Ammon's horn (tissue), 1 donor: ENCODE data around the gene VPS26B.
"Not testable (repeated sequence)": the region's sequence is repeated elsewhere in the genome, so short reads cannot be mapped to it uniquely, and the experiment has no call there.

Experiments
- DNase-seq: peaks from one replicate; pipeline ENCODE4 v3.0.0-alpha.2; 2016; ENCODE audit warnings: low spot score

The VPS26B gene

DNA sequence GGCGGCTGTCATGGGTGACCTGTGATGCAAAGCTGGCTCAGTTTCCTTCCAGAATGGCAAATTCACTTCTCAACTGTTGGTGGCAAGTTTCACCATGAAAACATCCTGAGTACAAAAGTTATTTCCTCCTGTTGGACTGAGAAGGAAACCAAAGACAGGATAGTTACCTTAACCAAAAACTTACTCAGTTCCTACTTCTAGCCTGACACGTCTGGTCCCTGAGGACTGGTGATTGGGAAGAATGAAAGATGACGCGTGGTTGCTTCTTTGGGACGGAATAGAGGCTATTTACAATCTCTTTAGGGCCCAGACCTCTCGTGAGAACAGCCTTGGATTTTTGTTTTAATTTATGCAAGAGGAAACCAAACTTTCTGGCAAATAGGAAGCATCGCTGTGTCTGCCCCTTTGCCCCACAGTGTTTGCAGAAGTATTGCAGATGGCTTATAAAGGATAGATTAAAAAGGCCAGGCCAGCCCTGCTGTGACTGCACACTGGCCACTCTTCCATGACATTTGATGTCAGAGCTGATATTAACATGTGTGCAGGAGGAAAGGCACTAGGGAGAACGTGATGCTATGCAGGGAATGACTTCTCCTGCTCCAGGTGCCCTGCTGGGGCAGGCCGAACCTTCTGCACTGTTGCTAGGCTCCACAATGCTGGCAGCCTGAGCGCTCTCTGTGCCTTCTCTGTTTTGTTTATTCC, 7.6 kb downstream of the VPS26B start:
- DNase-seq: no peak

GRCh38 chr11:134233729-134234179, 9.3 kb downstream of the VPS26B start:
- no peak for DNase-seq

DNA sequence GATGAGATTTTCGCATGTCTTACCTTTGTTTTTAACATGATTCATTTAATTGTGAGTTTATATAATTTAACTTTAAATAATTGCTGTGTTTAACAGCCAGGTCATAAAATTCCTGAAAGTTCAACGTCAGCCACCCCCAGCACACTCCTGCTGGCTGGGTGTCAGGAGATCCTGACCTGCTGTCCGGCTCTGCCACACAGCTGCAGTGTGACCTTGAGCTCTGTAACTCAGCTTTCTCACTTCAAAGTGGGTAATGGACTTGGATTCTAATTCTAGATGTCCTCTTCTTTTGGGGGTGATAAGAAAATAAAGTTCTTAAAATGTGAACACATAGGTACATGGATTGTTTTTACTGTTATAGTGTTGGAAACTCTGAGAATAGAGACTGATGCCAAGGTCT, 10.9 kb downstream of the VPS26B start:
- no peak for DNase-seq

DNA sequence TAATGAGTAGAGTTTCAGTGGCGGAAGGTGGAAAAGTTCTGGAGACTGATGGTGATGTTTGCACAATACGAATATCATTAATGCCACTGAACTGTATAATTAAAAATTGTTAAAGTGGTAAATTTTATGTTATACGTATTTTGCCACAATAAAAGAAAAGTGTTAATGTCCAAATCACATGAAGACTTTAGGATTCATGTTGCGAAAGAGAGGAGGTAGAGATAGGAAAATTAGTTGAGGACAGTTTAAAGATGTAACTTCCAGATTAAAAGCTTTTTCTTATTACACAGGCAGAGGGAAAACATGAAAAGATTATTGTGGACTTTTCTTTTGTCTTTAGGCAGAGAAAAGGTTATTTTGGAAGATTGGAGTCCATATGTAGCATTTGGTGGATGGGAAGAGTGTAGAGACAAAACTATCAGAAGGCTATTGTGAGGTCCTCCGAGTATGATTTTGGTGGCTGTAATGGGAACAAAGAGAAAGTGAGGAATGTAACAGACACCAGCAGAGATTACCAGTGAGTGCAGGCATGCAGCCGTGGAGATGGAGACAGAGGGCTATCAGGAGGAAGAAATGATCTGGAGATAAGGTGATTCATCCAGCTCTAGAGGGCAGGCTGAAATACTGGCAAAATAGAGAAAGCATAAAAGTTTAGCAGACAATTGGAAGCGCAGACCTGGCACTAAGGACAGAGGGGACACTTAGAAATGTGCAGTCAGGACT, 12.5 kb downstream of the VPS26B start:
- no peak for DNase-seq

DNA sequence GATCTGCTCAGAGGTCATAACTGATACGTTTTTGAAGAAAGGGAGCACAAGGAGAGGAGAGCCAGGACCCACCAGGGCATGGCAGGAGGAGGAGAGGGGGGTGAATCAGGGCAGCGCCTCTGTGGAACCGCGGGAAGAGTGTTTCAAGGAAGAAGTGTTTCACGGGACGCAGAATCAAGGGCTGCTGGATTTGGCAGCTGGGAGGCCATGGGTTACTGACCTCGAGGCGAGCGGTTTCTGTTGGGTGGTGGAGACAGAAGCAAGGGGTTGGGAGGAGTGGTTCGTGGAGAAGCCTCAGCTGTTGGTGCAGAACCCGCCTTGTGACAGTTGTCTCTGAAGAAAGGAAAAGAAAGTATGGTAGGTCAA, 13.1 kb downstream of the VPS26B start:
- DNase-seq: no peak

DNA sequence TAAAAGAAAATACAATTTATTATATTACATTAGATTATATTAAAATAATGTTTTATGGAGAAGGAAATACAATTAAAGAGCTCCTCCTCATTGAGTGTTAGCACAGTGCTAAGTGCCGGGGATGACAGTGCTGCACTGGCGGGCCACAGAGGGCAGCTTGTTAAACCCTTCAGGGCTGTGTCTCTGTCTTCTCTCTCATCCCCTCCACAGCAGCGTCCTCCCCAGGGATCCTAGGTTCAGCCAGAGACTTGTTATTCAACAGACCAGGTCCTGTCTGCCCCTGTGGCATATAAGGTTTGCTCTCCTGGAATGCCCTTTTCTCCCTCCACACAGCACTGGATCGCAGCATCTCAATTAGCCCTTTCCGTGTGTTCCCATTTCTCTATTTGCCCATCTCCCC, 14.5 kb downstream of the VPS26B start:
- no peak for DNase-seq

GRCh38 chr11:134240592-134240991, 16.1 kb downstream of the VPS26B start:
- DNase-seq: no peak

GRCh38 chr11:134242376-134242775, 17.9 kb downstream of the VPS26B start:
- DNase-seq: no peak

DNA sequence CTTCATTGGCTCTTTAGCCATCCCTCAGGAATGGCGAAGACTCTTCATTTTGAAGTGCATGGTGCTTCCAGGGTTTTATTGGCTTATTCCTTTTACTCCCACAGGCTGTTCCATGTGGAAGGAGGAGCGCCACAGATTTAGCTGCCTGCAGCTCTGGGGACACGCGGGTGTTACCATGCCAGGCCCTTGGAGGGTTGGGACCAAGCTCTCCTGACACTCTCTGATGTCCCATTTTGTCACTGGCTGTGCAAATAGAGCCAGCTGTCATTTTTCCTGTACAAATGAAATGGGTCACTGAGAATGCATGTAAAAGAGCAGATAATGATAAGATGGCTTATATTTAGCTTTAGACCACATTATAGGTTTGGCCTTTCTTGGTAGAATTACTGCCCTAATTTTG, 19.4 kb downstream of the VPS26B start:
- DNase-seq: no peak

DNA sequence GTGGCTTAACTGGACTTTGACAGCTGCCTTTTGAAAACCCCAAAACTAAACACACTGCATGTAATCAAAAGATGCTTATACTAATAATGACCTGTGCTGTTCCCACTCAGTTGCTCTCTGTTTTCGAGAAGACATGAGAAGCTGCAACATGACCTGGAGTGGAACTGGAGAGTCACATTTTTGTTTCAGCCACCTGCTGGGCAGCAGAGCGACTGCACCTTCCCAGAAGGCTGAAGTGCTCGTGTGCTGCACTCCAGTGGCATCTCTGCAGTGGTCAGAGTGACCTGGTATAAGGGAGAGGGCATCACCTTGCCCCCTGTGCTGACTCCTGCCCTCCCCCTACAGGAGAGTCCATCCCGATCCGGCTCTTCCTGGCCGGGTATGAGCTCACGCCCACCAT, 20.1 kb downstream of the VPS26B start:
- no peak for DNase-seq

GRCh38 chr11:134245434-134245833, 21.0 kb downstream of the VPS26B start:
- no peak for DNase-seq

DNA sequence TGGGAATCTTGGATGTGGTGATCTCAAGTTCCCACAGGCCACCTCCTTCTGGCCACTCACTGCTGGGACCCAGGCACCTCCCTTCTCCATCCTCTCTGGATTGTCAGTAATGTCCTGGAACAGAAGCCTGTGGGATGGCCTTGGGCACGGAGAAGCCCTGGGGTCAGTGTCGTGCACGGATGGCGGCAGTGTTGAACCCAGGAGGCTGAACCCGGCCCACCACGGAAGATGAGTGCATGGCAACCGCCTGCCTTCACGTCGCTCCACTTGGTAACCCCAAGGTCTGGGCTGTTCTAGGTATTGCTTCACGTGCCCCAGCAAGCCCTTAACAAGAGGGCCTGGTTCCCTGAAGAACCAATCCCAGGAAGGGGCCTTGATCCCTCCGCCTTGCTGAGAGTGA, 21.6 kb downstream of the VPS26B start:
- DNase-seq: no peak

GRCh38 chr11:134246678-134247077, 22.2 kb downstream of the VPS26B start:
- no peak for DNase-seq

DNA sequence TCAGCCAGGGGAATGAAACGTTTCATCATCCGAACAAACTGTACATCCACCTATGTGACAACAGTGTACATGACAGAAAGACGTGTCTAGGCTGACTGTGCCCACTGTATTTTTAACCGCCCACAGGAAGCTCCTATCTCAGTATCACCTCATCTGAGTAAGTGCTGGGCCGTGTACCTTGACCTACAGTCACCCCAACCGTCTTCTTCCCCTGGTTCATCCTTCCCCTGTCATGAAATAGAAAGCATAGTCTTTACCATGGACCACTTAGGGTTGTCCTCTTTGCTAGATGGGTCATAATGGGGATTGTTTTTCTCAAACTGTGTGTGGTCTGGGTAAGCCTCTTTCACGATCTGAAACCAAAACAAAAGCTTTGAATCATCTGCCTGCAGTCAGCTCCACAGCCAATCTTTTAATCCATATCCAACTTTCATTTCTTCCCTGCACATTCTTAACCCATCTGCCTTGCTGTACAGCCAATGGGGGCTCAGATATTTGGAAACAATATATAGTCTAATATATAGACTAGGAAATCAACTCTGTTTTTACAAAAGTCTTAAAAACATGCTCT, 24.5 kb downstream of the VPS26B start:
- DNase-seq: no peak

- no peak for DNase-seq
These were observed 25.8 kb downstream of the VPS26B start for GRCh38 chr11:134250246-134250645.

DNA sequence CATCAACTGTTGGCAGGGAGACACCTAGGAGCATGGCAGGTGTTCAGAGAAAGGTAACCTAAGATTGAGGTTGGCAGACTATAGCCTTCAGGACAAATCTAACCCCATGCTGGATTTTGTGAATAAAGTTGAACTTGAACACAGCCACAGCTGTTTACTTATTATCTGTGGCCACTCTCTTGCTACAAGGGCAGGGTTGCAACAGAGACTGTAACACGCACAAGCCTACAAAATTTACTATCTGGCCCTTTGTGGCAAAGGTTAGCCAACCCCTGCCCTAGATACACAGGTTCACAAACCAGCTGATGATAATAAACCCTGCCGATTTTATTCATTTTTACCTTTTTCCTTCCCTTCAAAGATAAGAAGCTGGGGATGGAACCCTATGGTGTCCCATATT, 26.2 kb downstream of the VPS26B start:
- DNase-seq: no peak

- no peak for DNase-seq
These were observed 28.1 kb downstream of the VPS26B start for GRCh38 chr11:134252346-134253187.

DNA sequence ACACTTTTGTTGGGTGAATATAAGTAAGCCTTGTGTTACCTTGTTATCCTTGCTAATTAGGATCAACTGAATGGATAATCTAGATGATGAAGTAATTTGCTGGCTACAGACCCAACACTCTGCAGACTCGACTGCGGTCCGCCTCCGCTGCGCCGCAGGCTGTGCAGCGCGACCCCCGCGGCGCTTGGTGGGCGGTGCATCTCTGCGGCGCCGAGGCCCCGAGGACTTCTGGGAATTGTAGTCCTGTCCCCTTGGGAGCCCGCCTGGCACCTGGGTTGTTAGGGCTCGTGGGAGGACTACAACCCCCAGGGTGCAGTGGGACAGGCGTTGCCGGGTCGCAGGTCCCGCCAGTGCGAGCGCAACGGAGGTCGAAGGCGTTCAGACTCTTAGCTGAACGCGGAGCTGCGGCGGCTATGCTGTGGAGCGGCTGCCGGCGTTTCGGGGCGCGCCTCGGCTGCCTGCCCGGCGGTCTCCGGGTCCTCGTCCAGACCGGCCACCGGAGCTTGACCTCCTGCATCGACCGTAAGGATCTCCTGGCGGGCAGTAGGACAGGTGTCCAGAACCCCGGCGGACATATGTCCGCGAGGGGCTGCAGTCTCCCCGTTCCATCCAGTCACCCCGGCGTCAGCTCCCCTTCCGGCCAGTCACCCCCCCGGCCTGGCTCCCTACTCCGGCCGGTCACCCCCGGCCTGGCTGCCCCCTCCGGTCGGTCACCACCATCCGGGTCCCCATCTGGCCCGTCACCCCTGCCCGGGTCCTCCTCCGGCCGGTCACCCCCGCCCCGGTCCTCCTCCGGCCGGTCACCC, 28.9 kb downstream of the VPS26B start, which contains the start of the genes ACAD8 and THYN1:
Gene ACAD8, plus strand, starts transcription at position 381 of the 806 bp plus-strand sequence. Its CDS starts 33 bp downstream, at position 414.
Gene THYN1, minus strand, starts transcription at position 165 of the 806 bp plus-strand sequence. CDS start 470 bp downstream, outside the sequence.
- peak; percentile 99 for DNase-seq

DNA sequence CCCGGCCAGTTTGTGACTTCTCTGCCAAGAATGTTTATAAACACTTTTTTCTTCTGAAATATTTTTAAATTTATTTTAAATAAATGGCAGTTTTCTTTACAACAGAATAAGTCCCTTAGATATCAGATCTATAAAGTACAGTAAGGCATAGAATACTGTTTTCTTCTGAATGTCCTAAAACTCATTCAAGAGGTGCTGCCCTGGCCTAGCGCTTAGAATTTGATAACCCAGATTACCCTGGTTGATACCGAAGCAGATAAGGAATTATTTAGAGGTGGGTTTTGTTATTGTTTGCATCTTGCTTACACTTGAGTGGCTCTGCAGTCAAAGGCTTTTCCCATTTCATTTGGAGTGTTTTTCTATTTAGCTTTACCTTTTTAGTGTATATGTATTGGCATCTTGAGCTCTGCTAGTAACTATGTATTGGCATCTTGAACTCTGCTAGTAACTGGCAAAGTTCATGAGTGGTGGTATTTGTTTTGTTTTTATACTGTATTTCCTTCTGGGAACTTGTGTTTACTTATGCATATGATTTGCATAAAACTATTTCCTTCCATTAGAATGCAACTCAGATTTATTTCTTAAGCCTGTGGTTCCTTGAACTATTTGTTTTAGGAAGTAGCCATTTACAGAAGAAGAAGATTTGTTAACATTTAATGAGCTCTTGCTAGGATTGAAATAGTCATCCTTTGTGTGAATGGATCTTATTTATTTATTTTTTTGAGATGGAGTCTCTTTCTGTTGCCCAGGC, 30.1 kb downstream of the VPS26B start:
- DNase-seq: no peak

DNA sequence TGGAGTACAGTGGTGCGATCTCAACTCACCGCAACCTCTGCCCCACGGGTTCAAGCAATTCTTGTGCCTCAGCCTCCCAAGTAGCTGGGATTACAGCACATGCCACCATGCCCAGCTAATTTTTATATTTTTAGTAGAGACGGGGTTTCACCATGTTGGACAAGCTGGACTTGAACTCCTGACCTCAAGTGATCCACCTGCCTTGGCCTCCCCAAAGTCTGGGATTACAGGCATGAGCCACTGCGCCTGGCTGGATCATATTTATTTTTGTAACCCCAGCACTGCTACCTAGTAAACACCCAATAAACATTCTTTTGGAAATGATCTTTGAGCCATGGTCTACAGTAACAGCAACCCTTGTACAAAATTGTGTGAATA, 30.7 kb downstream of the VPS26B start:
- not testable (repeated sequence) for DNase-seq

DNA sequence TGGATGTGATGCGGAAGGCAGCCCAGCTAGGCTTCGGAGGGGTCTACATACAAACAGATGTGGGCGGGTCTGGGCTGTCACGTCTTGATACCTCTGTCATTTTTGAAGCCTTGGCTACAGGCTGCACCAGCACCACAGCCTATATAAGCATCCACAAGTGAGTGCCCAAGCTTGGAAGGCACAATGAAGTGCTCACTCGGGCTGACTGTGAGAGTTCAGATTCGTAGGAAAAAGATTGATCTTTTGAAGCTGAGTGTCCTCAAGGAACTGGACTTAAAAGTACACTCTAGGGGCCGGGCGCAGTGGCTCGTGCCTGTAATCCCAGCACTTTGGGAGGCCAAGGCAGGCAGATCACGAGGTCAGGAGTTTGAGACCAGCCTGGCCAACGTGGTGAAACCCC, 32.6 kb downstream of the VPS26B start:
- DNase-seq: no peak
